Measurements from ENCODE around the gene SCUBE1. TPM values are rescaled to one million over a fixed set of nuclear protein-coding genes. Genes with fewer than 3 reads are reported as not detected.

Gene SCUBE1
- total and polyA plus RNA-seq, 10 of the 15 experiments (the other 5 are each of a cell fraction or from before 2014, with no cell fraction given): not detected

GRCh38 chr22:43295660-43296059 lies 47.5 kb downstream of the SCUBE1 start (continued):
- no peak for TF ChIP-seq ZNF384 (IDR thresholded peaks at IDR 0.05; ENCODE audit: borderline replicate concordance, low read depth, low read length)

- no peak for ATAC-seq
- intact Hi-C loops (cut with micrococcal nuclease; ENCODE audit: unreplicated experiment): no loop called here
- peaks cover 6 to 9% of the 10 kb centered on the region in 2 experiments; a peak in 3 of 4 replicates for H3K27me3 ChIP-seq (replicated peaks in 1 of 2; ENCODE audit: control insufficient read depth in 2 of 2, insufficient read depth in 2 of 2, low read length in 1 of 2)
Observed at GRCh38 chr22:43295173-43295572, 48.0 kb downstream of the SCUBE1 start.

More at GRCh38 chr22:43295173-43295572, 48.0 kb downstream of the SCUBE1 start:
- RAD21 ChIA-PET (ENCODE audit: unreplicated experiment): no interaction called here
- no TSS peak for BruUV-seq (replicated peaks)
- H3K4me3 ChIP-seq: no peak overlapping the region
- CTCF ChIA-PET: no interaction called here
- FAIRE-seq (no peak), DNase-seq (ENCODE audit: low read depth, low spot score) (no peak)
- H3K27ac ChIP-seq (ENCODE audit: control insufficient read depth, insufficient read depth): no peak overlapping the region
- TF ChIP-seq BCL11A (IDR thresholded peaks at IDR 0.05; ENCODE audit: low read depth, low read length) (no peak), NRF1 (conservative IDR thresholded peaks at IDR 0.05; ENCODE audit: low read depth, low read length) (no peak), NFIC (IDR thresholded peaks at IDR 0.05; ENCODE audit: low read depth, low read length) (no peak), RB1 (IDR thresholded peaks at IDR 0.05; ENCODE audit: borderline replicate concordance) (no peak), NFYB (IDR thresholded peaks at IDR 0.05; ENCODE audit: insufficient read depth, low read depth, low read length) (no peak), ZNF274 (IDR thresholded peaks at IDR 0.05; ENCODE audit: insufficient read depth, insufficient read length) (no peak), GATAD2B (conservative IDR thresholded peaks at IDR 0.05; ENCODE audit: low read depth) (no peak)
- TF ChIP-seq, protein P1, sequence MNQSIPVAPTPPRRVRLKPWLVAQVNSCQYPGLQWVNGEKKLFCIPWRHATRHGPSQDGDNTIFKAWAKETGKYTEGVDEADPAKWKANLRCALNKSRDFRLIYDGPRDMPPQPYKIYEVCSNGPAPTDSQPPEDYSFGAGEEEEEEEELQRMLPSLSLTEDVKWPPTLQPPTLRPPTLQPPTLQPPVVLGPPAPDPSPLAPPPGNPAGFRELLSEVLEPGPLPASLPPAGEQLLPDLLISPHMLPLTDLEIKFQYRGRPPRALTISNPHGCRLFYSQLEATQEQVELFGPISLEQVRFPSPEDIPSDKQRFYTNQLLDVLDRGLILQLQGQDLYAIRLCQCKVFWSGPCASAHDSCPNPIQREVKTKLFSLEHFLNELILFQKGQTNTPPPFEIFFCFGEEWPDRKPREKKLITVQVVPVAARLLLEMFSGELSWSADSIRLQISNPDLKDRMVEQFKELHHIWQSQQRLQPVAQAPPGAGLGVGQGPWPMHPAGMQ (IDR thresholded peaks at IDR 0.05; ENCODE audit: borderline replicate concordance): no peak
- TF ChIP-seq, protein P2, sequence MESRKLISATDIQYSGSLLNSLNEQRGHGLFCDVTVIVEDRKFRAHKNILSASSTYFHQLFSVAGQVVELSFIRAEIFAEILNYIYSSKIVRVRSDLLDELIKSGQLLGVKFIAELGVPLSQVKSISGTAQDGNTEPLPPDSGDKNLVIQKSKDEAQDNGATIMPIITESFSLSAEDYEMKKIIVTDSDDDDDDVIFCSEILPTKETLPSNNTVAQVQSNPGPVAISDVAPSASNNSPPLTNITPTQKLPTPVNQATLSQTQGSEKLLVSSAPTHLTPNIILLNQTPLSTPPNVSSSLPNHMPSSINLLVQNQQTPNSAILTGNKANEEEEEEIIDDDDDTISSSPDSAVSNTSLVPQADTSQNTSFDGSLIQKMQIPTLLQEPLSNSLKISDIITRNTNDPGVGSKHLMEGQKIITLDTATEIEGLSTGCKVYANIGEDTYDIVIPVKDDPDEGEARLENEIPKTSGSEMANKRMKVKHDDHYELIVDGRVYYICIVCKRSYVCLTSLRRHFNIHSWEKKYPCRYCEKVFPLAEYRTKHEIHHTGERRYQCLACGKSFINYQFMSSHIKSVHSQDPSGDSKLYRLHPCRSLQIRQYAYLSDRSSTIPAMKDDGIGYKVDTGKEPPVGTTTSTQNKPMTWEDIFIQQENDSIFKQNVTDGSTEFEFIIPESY (IDR thresholded peaks at IDR 0.05): no peak
- H3K36me3 ChIP-seq (ENCODE audit: control insufficient read depth in 2 of 2, insufficient read depth in 2 of 2, low read length in 1 of 2): no peaks in the 10 kb centered on the region
- H3K9ac ChIP-seq (ENCODE audit: control insufficient read depth, insufficient read depth, low read length): no peak overlapping the region
- 18% methylated on average over 6 of the region's 6 CpGs for WGBS (ENCODE audit: insufficient coverage, insufficient replicate concordance, low lambda C conversion rate, missing lambda C conversion rate)
- no peaks in the 10 kb centered on the region for H3K4me1 ChIP-seq (ENCODE audit: control insufficient read depth, insufficient read depth, low read length)
- SMC1A ChIA-PET (ENCODE audit: uncharacterized antibody, unreplicated experiment): no interaction called here
- no peaks in the 10 kb centered on the region for H3K9me3 ChIP-seq (replicated peaks; ENCODE audit: control insufficient read depth, insufficient read depth, low read length)
- H4K20me1 ChIP-seq (ENCODE audit: control insufficient read depth, insufficient read depth): no peaks in the 10 kb centered on the region
- in situ Hi-C loops (cut with MboI): no loop called here
- no peak overlapping the region for H2AFZ ChIP-seq (ENCODE audit: control insufficient read depth, low read depth, low read length)
- no peaks in the 10 kb centered on the region for H3K79me2 ChIP-seq (ENCODE audit: control insufficient read depth, insufficient read depth, low read length)
- H3K4me2 ChIP-seq (ENCODE audit: control insufficient read depth, insufficient read depth): no peak overlapping the region
- POLR2A ChIA-PET: no interaction called here

Data from GM12878 (cell line).